ENCODE data around the gene WSCD2.

The WSCD2 gene

GRCh38 chr12:108104657-108105056, 24.4 kb upstream of the WSCD2 start:
- in situ Hi-C loops (cut with MboI; ENCODE audit: low pct_unique_long_range_greater_than_20kb, low sequenced_read_pairs, unreplicated experiment) = no loop called here
- no peak for TF ChIP-seq CTCF (IDR thresholded peaks at IDR 0.05; ENCODE audit: extremely low read depth, insufficient read depth, missing control alignments)
- DNase-seq (ENCODE audit: low spot score) = no peak

GRCh38 chr12:108106599-108106998, 22.5 kb upstream of the WSCD2 start:
- DNase-seq (ENCODE audit: low spot score) = no peak
- in situ Hi-C loops (cut with MboI; ENCODE audit: low pct_unique_long_range_greater_than_20kb, low sequenced_read_pairs, unreplicated experiment) = no loop called here
- no peak for TF ChIP-seq CTCF (IDR thresholded peaks at IDR 0.05; ENCODE audit: extremely low read depth, insufficient read depth, missing control alignments)

GRCh38 chr12:108107293-108107692, 21.8 kb upstream of the WSCD2 start:
- in situ Hi-C loops (cut with MboI; ENCODE audit: low pct_unique_long_range_greater_than_20kb, low sequenced_read_pairs, unreplicated experiment) = no loop called here
- no peak for TF ChIP-seq CTCF (IDR thresholded peaks at IDR 0.05; ENCODE audit: extremely low read depth, insufficient read depth, missing control alignments)
- no peak for DNase-seq (ENCODE audit: low spot score)

- no peak for TF ChIP-seq CTCF (IDR thresholded peaks at IDR 0.05; ENCODE audit: extremely low read depth, insufficient read depth, missing control alignments)
- in situ Hi-C loops (cut with MboI; ENCODE audit: low pct_unique_long_range_greater_than_20kb, low sequenced_read_pairs, unreplicated experiment) = no loop called here
- no peak for DNase-seq (ENCODE audit: low spot score)
Observed at GRCh38 chr12:108109504-108109903, 19.6 kb upstream of the WSCD2 start.

- DNase-seq (ENCODE audit: low spot score) = no peak
- in situ Hi-C loops (cut with MboI; ENCODE audit: low pct_unique_long_range_greater_than_20kb, low sequenced_read_pairs, unreplicated experiment) = no loop called here
- TF ChIP-seq CTCF (IDR thresholded peaks at IDR 0.05; ENCODE audit: extremely low read depth, insufficient read depth, missing control alignments) = no peak
Observed at GRCh38 chr12:108109954-108110353, 19.1 kb upstream of the WSCD2 start.

GRCh38 chr12:108110844-108111243, 18.2 kb upstream of the WSCD2 start:
- in situ Hi-C loops (cut with MboI; ENCODE audit: low pct_unique_long_range_greater_than_20kb, low sequenced_read_pairs, unreplicated experiment) = no loop called here
- DNase-seq (ENCODE audit: low spot score) = no peak
- TF ChIP-seq CTCF (IDR thresholded peaks at IDR 0.05; ENCODE audit: extremely low read depth, insufficient read depth, missing control alignments) = no peak
